ENCODE data around the gene DOP1A. TPM values are rescaled to one million over a fixed set of nuclear protein-coding genes. Genes with fewer than 3 reads are reported as not detected.

DOP1A gene
- total RNA-seq, 1 experiment from 2014 or later = 16.1 TPM

DNA sequence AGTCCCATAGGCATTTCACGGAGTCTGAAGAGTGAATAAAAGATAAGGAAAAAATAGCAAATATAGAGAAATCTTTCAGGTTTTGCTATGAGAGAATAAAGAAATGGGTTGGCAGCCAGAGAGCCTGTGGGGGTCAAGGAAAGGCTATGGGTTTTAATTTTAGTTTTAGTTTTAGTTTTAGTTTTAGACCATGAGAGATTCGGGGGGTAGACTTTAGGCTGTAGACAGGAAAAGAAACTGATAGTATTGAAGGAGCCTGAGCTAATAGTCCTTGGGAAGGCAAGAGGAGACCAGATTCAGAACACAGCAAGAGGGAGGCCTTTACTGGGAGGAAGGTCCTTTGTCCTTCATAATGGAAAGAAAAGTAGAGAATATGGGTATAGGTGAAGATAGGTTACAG is 19.3 kb downstream of the DOP1A start:
- H3K4me3 Mint-ChIP-seq (ENCODE audit: unreplicated experiment) = no peak overlapping the region
- H3K27me3 Mint-ChIP-seq (ENCODE audit: insufficient read depth, unreplicated experiment) = no peaks in the 10 kb centered on the region
- DNase-seq = no peak
- Histone ChIP-seq H3K4me3 (ENCODE audit: low read depth, low read length) (no peak overlapping the region), H3K4me1 (no peaks in the 10 kb centered on the region), H3K36me3 (ENCODE audit: control insufficient read depth, insufficient read depth, low read length) (no peaks in the 10 kb centered on the region), H3K27me3 (replicated peaks; ENCODE audit: control insufficient read depth, insufficient read depth, low read length) (no peaks in the 10 kb centered on the region), H3K9me3 (no peaks in the 10 kb centered on the region)
- ChIA-PET POLR2A (no interaction called here), CTCF (no interaction called here)
- no peak for TF ChIP-seq CTCF (IDR thresholded peaks at IDR 0.05; ENCODE audit: insufficient read depth in 1 of 2, low read depth in 1 of 2, low read length in 1 of 2, severe bottlenecking in 1 of 2, unreplicated experiment in 1 of 2)
- intact Hi-C loops (cut with micrococcal nuclease; ENCODE audit: unreplicated experiment) = no loop called here
- H3K4me1 Mint-ChIP-seq (ENCODE audit: low read depth, unreplicated experiment) = no peaks in the 10 kb centered on the region
- H3K27ac Mint-ChIP-seq (ENCODE audit: unreplicated experiment) = no peak overlapping the region
- H3K9me3 Mint-ChIP-seq (ENCODE audit: unreplicated experiment) = no peaks in the 10 kb centered on the region
- BruUV-seq (replicated peaks) = no TSS peak
- no peaks in the 10 kb centered on the region for H3K36me3 Mint-ChIP-seq (ENCODE audit: insufficient read depth, unreplicated experiment)

GRCh38 chr6:83092756-83093399 is 25.4 kb downstream of the DOP1A start:
- Histone ChIP-seq H3K4me1 (no peaks in the 10 kb centered on the region), H3K27me3 (replicated peaks; ENCODE audit: control insufficient read depth, insufficient read depth, low read length) (no peaks in the 10 kb centered on the region), H3K4me3 (ENCODE audit: low read depth, low read length) (no peak overlapping the region), H3K36me3 (ENCODE audit: control insufficient read depth, insufficient read depth, low read length) (no peaks in the 10 kb centered on the region), H3K9me3 (no peaks in the 10 kb centered on the region)
- Mint-ChIP-seq H3K9me3 (ENCODE audit: unreplicated experiment) (no peaks in the 10 kb centered on the region), H3K27me3 (ENCODE audit: insufficient read depth, unreplicated experiment) (no peaks in the 10 kb centered on the region), H3K27ac (ENCODE audit: unreplicated experiment) (no peak overlapping the region), H3K4me3 (ENCODE audit: unreplicated experiment) (no peak overlapping the region), H3K4me1 (ENCODE audit: low read depth, unreplicated experiment) (no peaks in the 10 kb centered on the region), H3K36me3 (ENCODE audit: insufficient read depth, unreplicated experiment) (no peaks in the 10 kb centered on the region)
- ChIA-PET POLR2A (no interaction called here), CTCF (no interaction called here)
- intact Hi-C loops (cut with micrococcal nuclease; ENCODE audit: unreplicated experiment) = no loop called here
- no peak for TF ChIP-seq CTCF (IDR thresholded peaks at IDR 0.05; ENCODE audit: insufficient read depth in 1 of 2, low read depth in 1 of 2, low read length in 1 of 2, severe bottlenecking in 1 of 2, unreplicated experiment in 1 of 2)
- no TSS peak for BruUV-seq (replicated peaks)
- DNase-seq = no peak

GRCh38 chr6:83096791-83097190 is 29.3 kb downstream of the DOP1A start:
- Mint-ChIP-seq H3K27ac (ENCODE audit: unreplicated experiment) (no peak overlapping the region), H3K4me3 (ENCODE audit: unreplicated experiment) (no peak overlapping the region), H3K4me1 (ENCODE audit: low read depth, unreplicated experiment) (no peaks in the 10 kb centered on the region), H3K27me3 (ENCODE audit: insufficient read depth, unreplicated experiment) (no peaks in the 10 kb centered on the region), H3K9me3 (ENCODE audit: unreplicated experiment) (no peaks in the 10 kb centered on the region), H3K36me3 (ENCODE audit: insufficient read depth, unreplicated experiment) (peaks cover 7% of the 10 kb centered on the region)
- Histone ChIP-seq H3K9me3 (no peaks in the 10 kb centered on the region), H3K4me3 (ENCODE audit: low read depth, low read length) (no peak overlapping the region), H3K27me3 (replicated peaks; ENCODE audit: control insufficient read depth, insufficient read depth, low read length) (no peaks in the 10 kb centered on the region), H3K36me3 (ENCODE audit: control insufficient read depth, insufficient read depth, low read length) (no peaks in the 10 kb centered on the region), H3K4me1 (no peaks in the 10 kb centered on the region)
- intact Hi-C loops (cut with micrococcal nuclease; ENCODE audit: unreplicated experiment) = no loop called here
- no peak for DNase-seq
- no TSS peak for BruUV-seq (replicated peaks)
- ChIA-PET POLR2A (interaction anchor here (0.5 kb wide), 1 partner anchor 31 kb away, joined by 3 read pairs; the partner anchor contains the start of gene UBE3D), CTCF (no interaction called here)
- TF ChIP-seq CTCF (IDR thresholded peaks at IDR 0.05; ENCODE audit: insufficient read depth in 1 of 2, low read depth in 1 of 2, low read length in 1 of 2, severe bottlenecking in 1 of 2, unreplicated experiment in 1 of 2) = no peak

Measured in Caco-2 (cell line).